RCC 7860 (cell line): ENCODE data around the gene ZNRF1.
"Not testable (repeated sequence)": the region's sequence is repeated elsewhere in the genome, so short reads cannot be mapped to it uniquely, and the experiment has no call there.

Source experiments
- DNase-seq: peaks from one replicate; pipeline ENCODE4 v3.0.0-alpha.2; 2015; ENCODE audit warnings: low spot score
- FAIRE-seq: peaks from 2 replicates; lab custom pipeline; 2012; peaks lifted over from hg19 to GRCh38; lab: Jason Lieb, UNC

Gene ZNRF1

DNA sequence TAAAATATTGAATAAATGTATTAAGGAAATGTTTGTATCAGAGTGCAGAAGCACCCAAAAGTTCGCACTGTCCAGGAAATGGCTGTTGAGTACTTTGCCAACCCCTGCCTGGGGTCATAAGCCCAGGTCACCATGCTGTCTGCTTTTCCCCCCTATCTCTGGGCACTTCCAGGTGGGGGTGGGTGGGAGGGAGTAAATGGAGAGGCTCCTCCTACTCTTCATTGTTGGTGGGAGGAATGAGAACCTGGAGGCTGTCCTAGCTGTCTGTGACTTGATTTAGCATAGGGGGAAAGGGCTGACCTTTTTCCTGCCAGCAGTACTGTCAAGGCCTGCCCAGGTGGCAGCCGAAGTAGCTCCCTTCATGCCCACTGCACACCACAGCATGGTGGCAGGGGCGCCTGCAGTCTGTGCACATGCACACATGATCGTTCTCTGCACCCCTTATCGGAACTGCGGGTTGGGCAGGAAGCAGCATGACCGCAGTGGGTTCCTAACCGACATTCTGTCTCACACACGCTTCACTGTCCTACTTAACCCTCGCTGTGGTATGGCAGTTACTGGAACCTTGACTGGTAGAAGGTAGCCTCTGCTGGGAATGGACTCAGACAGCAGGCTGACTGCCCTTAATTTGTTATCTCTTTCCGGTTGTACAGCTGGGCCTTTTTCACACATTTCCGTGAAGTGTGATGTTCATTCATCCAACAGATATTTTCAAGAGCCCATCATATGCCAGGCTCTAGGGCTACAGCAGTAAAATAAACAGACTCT, 76.3 kb downstream of the ZNRF1 start:
- DNase-seq, result no peak
- FAIRE-seq, result no peak

DNA sequence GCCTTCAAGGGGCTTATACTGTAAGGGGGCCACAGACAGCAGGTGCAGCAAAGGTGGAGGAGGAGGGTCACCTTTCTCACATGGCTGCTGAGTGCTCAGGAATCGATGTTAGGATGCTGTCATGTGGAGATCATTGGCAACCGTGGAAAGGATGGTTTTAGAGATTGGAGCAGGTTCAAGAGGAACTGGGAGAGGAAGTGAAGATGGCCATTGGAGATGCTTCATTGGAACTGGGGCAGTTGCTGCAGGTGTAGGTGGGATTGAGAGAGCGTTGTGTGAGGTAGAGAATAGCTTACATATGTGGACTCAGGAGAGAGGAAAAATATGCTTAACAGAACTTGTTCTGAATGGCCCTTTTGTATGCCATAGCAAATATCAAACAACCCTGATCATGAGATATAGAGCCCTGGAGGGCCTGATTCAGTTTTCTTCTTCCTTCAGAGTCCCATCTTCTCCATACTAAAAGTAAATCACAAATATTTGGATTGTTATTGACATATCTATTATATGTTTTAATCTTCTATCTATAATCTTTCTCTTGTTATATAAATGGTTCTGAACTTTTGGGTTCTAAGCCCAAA, 77.0 kb downstream of the ZNRF1 start:
- FAIRE-seq, result no peak
- DNase-seq, result no peak

GRCh38 chr16:75078886-75079285, 80.1 kb downstream of the ZNRF1 start:
- DNase-seq, result no peak
- no peak for FAIRE-seq

DNA sequence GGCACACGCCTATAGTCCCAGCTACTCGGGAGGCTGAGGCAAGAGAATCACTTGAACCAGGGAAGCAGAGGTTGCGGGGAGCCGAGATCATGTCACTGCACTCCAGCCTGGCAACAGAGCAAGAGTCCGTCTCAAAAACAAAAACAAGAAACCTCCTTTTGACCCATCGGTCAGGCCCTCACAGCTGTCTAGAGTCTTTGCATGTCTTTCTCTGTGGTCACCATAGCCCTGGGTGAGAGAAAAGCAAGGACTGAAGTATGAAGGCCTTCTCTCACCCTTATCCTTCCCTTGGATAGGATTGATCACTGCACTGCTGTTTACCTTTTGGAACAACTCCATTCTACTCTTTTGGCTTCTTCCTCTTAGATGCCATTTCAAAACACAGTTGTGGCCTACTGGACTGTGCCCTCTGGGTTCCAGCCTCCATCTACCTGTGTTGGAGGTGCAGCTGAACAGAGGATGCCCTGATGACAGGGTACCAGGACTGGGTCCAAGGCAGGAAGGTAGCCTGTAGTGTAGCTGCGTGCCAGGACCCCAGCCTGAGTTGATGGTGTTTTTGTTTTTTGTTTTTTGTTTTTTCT, 80.6 kb downstream of the ZNRF1 start:
- FAIRE-seq (no peak), DNase-seq (no peak)

- FAIRE-seq (no peak), DNase-seq (peak; percentile 13)
Observed at GRCh38 chr16:75080205-75081029, 81.6 kb downstream of the ZNRF1 start.

DNA sequence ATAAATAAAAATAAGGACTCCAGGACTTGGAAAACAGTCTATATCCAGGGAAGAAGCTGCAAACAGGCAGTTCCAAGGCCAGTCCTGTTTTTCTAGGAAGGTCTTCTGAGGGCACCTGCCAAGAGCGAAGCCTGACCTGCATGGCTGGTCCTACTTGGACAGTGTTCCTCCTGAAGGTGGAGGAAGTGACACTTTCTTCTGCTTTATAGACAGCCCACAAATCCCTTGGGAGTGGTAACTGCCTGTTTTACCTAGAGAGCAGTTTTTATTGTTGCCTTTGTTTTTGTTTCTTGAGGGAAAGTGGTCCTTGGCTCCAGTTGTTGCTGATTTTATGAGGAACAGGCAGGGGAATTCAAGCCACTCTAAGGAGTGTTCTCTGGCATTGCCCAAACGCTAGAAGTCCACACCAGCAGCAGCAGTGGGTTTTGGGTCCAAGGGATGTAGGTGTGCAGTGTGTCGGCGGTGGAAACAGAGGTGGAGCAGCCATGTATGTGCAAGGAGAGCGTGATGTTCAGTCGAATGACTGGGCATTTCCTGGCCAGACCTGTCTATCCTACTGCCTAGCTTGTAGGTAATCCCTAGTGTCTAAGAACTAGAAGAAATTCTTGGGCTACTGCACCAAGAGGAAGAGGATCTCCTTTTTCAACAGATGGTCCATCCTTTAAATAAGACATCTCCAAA, 82.5 kb downstream of the ZNRF1 start:
- no peak for DNase-seq

DNA sequence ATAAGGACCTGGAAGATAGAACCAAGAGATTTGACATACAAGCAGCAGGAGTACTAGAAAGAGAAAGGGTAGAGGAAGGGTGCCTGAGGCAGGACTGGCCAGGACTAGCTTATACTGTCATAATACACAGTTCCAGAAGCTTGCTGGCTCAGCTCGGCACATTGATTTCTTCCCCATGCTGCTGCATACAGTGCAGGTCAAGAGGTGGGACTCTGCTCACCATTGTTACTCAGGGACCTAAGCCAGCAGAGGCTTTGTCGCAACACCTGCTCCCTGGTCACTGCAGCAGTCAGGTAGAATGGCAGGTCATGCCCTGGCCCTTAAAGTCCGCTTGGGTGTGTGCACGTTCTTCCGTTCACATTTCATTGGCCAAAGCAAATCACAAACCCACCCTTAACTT, 85.0 kb downstream of the ZNRF1 start:
- DNase-seq, result no peak
- FAIRE-seq, result no peak

More for the DNA sequence above, 82.5 kb downstream of the ZNRF1 start:
- FAIRE-seq, result no peak

- no peak for FAIRE-seq
- DNase-seq, result no peak
Observed at GRCh38 chr16:75085556-75085955, 86.7 kb downstream of the ZNRF1 start.

DNA sequence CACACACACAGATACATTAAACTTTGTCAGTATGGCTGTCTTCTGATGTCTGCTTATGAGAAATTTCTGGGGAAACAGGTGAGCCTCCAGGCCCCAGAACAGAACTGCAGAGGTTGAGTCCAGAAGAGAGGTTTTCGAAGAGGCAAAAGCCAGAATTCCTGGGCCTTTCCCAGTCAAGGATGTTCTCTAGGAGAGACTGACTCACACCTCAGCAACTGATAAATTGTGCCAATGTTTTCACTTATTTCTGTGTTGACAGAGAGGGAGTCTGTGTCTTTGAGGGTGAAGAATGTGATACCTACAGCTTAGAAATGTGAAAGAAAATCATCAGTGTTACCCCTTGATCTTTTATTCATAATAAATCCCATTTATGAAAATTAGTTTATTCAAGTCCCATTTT, 87.5 kb downstream of the ZNRF1 start:
- FAIRE-seq, result no peak
- DNase-seq, result no peak

GRCh38 chr16:75086688-75087374, 88.0 kb downstream of the ZNRF1 start:
- DNase-seq (no peak), FAIRE-seq (no peak)

- no peak for DNase-seq
- FAIRE-seq, result no peak
Observed at GRCh38 chr16:75087375-75087979, 88.7 kb downstream of the ZNRF1 start.

GRCh38 chr16:75088216-75088615, 89.4 kb downstream of the ZNRF1 start:
- FAIRE-seq (no peak), DNase-seq (no peak)

GRCh38 chr16:75088934-75089333, 90.1 kb downstream of the ZNRF1 start:
- DNase-seq (no peak), FAIRE-seq (no peak)

- FAIRE-seq (no peak), DNase-seq (no peak)
Observed at GRCh38 chr16:75089486-75090202, 90.8 kb downstream of the ZNRF1 start.

DNA sequence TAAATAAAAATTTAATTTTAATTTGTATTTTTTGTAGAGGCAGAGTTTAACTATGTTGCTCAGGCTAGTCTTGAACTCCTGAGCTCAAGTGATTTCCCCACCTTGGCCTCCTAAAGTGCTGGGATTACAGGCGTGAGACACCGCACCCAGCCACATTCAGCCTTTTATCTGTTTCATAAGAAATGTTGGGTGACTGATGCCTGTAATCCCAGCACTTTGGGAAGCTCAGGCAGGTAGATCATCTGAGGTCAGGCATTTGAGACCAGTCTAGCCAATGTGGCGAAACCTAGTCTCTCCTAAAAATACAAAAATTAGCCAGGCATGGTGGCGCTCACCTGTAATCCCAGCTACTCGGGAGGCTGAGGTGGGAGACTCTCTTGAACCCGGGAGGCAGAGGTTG, 92.1 kb downstream of the ZNRF1 start:
- FAIRE-seq, DNase-seq: not testable (repeated sequence)

DNA sequence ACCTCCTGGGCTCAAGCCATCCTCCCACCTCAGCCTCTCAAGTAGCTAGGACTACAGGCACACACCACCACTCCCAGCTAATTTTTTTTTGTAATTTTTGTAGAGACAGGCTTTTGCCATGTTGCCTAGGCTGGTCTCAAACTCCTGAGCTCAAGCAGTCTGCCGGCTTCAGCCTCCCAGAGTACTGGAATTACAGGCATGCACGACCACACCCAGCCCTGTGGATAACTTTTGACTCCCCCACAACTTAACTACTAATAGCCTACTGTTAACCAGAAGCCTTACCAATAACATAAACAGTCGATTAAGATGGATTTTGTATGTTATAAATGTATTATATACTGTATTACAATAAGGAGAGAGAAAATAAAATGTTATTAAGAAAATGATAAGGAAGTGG, 92.8 kb downstream of the ZNRF1 start:
- DNase-seq, FAIRE-seq: not testable (repeated sequence)

- FAIRE-seq (no peak), DNase-seq (no peak)
Observed at GRCh38 chr16:75092777-75093176, 94.0 kb downstream of the ZNRF1 start.

DNA sequence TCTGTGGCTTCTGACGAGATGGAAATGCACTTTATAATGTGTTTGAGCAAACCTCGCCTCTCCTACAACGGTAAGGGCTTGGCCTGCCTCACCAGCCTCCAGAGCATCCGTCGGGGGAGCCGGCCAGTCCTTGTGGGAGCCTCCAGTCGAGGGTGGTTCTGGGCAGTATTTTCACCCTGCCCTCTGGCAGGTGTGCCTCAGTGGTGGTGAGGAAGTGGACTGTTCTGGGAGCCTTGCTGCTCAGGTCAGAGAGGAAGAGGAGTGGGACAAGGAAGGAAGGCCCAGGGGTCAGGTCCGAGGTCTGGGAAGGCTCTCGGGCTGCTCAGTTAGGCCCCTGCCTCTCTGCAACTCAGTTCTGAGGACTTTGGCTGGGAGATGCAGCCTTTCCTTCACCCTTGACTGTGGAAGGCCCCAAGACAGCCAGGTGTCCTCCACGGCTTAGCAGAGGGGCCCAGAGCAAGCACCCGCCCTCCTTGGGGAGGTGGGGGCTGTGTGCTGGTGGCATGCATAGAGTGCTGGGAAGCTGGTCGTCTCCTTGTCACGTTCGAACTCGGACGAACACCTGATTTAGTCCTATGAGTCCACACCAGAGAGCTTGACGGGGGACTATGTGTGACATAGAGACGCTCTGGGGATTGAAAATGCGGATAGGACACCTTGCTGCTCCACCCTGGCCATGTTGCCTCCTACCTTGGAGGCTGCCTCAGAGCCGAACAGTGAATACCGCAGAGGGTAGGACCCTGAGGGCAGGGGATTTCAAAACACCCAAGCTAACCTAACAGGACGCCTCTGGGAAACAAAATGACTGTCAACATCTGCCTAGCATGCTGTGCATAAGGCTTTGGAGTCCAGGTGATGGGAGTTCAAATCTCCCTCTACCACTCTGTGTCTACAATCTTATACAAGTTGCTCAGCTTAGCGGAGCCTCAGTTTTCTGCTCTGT, 95.0 kb downstream of the ZNRF1 start:
- DNase-seq (no peak), FAIRE-seq (no peak)
